WERI-Rb-1 (cell line): ENCODE results near the gene MYBPC1.

Experiments used
- DNase-seq: peaks from one replicate; pipeline ENCODE4 v3.0.0-alpha.2; 2020
- H3K27ac ChIP-seq: fragments of 250-450 bp; sonication (Bioruptor Pico); 2 replicates; pipeline ENCODE4 v1.5.1; 2020; ENCODE audit warnings: mild to moderate bottlenecking, moderate library complexity
- H3K27me3 ChIP-seq: fragments of 250-450 bp; sonication (Bioruptor Pico); 2 replicates; pipeline ENCODE4 v1.5.1; 2021; ENCODE audit warnings: mild to moderate bottlenecking, low read depth, moderate library complexity; ENCODE audit not compliant: insufficient read depth, severe bottlenecking
- H3K36me3 ChIP-seq: fragments of 250-450 bp; sonication (Bioruptor Pico); 2 replicates; pipeline ENCODE4 v1.5.1; 2020; ENCODE audit warnings: mild to moderate bottlenecking, moderate library complexity
- H3K4me3 ChIP-seq: 2 replicates; pipeline ENCODE4 v1.5.1; 2011; ENCODE audit warnings: low read depth, mild to moderate bottlenecking, control low read depth, low read length
- H3K9me3 ChIP-seq: fragments of 250-450 bp; sonication (Bioruptor Pico); 2 replicates; pipeline ENCODE4 v1.5.1; 2021; ENCODE audit warnings: mild to moderate bottlenecking, moderate library complexity; ENCODE audit not compliant: severe bottlenecking
- TF ChIP-seq, protein P1 (sequence below): IDR thresholded peaks from 2 replicates; pipeline ENCODE4 v1.5.1; 2011; ENCODE audit warnings: low read depth, mild to moderate bottlenecking, control low read depth, inconsistent platforms, low read length

The MYBPC1 gene

DNA sequence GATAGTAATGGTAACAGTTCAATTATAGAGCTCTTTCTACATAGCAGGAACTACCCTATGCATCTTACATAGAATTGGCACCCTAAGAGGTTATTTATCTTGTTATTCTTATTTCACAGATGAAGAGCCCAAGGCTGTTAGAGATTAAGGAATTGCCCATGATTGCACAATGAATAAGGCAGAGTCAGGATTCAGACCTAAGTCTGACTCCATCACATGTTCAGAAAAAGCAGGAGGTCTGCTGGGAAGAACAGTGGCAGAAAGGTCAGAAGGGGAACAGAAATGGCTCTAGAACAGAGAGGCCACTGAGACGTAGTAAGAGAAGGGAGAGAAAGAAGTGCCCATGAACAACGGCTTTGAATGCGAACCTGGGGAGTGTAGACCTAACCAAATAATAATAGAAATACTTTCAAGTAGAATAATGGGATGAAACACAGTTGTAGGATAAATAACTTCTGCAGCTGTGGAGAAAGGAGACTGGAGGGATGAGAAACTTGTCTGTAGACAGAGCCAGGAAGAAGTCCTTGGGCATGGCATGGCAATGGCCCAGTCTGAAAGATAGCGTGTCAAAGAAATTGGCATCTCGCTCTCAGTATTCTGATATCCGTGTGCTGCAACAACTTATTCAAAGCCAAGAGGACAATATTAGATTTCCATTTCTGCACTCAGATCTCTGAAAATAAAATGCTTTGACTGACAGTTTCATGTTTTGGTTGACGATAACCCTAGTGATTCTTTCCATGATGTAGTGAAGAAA, 17.6 kb downstream of the MYBPC1 start:
- Histone ChIP-seq H3K36me3 (no peaks in the 10 kb centered on the region), H3K9me3 (no peaks in the 10 kb centered on the region), H3K4me3 (no peak overlapping the region), H3K27me3 (no peaks in the 10 kb centered on the region), H3K27ac (no peak overlapping the region)
- TF ChIP-seq, protein P1, sequence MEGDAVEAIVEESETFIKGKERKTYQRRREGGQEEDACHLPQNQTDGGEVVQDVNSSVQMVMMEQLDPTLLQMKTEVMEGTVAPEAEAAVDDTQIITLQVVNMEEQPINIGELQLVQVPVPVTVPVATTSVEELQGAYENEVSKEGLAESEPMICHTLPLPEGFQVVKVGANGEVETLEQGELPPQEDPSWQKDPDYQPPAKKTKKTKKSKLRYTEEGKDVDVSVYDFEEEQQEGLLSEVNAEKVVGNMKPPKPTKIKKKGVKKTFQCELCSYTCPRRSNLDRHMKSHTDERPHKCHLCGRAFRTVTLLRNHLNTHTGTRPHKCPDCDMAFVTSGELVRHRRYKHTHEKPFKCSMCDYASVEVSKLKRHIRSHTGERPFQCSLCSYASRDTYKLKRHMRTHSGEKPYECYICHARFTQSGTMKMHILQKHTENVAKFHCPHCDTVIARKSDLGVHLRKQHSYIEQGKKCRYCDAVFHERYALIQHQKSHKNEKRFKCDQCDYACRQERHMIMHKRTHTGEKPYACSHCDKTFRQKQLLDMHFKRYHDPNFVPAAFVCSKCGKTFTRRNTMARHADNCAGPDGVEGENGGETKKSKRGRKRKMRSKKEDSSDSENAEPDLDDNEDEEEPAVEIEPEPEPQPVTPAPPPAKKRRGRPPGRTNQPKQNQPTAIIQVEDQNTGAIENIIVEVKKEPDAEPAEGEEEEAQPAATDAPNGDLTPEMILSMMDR = no peak
- DNase-seq = no peak

DNA sequence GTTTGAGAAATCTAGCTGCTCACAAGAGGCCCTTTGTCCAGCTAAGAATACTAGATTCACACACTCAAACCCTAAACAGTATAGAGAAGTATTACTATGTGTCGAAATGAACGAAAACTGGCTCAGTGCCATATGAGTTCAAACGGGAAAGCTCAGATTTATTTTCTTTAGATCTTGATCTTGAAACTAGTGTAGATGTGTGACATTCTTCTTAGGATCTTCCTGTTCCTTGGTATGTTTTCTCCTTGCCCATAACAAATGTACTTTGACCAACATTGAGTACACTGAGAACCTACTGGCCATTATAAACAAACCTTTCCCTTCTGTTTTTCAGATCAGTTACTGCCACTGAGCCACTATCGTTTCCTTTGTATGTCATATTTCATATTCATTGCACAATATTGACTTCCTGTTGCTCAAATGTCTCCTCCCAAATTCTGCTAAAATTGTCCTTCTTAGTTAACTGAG, 21.3 kb downstream of the MYBPC1 start:
- no peaks in the 10 kb centered on the region for H3K36me3 ChIP-seq
- H3K4me3 ChIP-seq = no peak overlapping the region
- H3K27ac ChIP-seq = no peak overlapping the region
- H3K27me3 ChIP-seq = no peaks in the 10 kb centered on the region
- H3K9me3 ChIP-seq = no peaks in the 10 kb centered on the region
- no peak for DNase-seq
- TF ChIP-seq, protein P1 = no peak

DNA sequence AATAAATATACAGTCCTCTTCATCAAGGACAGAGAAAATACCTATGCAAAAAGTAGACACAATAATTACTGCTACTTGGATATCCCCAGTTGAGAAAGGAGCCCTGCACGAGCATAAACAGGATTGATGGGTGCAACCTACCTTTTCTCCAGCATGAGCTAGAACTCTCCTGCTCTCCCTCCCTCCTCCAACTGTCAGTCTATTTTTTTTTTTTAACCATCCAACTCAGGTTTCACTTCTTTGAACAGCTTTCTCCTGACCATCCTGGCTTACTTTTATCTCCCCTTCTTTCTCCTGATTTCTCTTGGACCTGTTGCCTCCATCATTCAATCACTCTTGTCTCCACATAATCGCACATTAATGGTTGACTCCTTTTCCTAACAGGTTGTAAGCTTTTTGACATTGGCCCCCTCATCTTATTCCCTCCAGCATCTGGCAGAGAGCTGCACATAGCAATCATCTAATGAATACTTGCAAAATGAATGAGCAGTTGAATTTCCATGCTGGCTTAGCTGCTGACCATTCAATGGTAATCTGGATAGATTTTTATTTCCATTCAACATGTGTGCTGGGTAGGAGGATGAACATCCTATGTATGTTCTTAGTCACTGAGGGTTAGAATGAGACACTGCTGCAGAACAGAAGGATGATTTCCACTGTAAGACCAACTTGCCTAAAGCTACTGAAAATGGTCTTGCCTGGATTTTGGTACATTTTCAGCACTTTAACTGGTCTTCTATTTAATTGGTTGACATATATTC, 24.4 kb downstream of the MYBPC1 start:
- TF ChIP-seq, protein P1 = no peak
- Histone ChIP-seq H3K4me3 (no peak overlapping the region), H3K9me3 (no peaks in the 10 kb centered on the region), H3K36me3 (no peaks in the 10 kb centered on the region), H3K27me3 (no peaks in the 10 kb centered on the region), H3K27ac (no peak overlapping the region)
- DNase-seq = no peak

DNA sequence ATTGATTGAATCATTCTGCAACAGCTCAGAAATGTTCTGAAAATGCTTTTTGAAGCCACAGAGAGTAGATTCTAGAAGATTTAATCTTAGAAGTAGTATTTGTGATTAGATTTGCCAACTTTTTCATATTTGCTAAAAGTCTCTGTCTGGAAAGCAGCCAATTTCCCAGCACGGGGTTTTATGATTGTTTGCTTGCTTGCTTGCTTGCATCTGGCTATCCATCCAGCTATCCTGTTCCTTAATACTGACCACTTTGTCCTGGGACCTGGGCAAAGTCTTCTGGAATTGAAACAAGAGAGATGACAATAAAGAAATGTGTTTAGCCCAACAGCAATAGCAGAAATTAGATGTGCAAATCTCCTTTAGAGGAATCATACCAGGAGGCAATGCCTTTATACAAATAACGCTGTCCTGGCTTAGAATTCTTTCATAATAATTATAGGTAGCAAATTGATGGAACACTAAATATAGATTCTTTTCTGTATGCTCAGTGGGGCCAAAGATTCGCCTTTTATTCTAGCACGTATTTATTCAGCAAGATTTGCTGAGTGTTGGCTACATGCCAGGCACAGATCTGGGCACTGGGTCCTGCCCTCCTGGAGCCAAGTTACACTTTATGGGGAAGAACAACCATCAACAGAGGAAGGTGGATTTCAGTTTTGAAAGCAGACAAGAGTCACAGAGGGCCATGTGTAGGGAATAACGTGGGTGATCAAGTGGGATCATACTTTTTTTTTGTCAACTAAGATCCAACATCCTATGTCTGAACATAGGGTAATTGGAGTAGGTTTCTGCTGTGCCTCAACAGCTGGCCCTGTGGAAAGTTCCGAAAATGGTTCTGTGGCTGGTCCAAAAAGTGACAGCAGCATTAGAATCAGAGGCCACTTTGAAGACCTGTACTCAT, 25.3 kb downstream of the MYBPC1 start:
- Histone ChIP-seq H3K27ac (no peak overlapping the region), H3K4me3 (no peak overlapping the region), H3K9me3 (no peaks in the 10 kb centered on the region), H3K27me3 (no peaks in the 10 kb centered on the region), H3K36me3 (no peaks in the 10 kb centered on the region)
- TF ChIP-seq, protein P1 = no peak
- no peak for DNase-seq

DNA sequence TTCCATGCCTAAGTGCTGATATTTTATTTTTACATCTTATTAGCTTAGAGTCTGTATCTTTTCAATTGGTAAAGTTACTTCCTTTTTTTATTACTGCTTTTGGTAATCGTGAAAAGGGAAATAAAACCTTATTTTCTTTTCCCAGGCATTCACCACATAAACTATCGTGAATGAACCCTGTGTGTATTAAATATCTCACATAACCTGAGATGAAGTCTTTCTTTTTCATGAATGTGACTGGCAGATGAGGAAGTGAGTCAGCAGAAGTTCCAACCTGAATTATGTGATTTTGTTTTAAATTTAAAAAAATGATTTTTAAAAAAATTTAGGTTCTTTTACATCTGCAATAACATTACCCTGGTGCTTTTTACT, 26.0 kb downstream of the MYBPC1 start:
- no peak for DNase-seq
- TF ChIP-seq, protein P1 = no peak
- Histone ChIP-seq H3K36me3 (no peaks in the 10 kb centered on the region), H3K27ac (no peak overlapping the region), H3K9me3 (no peaks in the 10 kb centered on the region), H3K4me3 (no peak overlapping the region), H3K27me3 (no peaks in the 10 kb centered on the region)
